MM.1S (cell line): Measurements from ENCODE around the gene MRO.
"Not testable (repeated sequence)": the region's sequence is repeated elsewhere in the genome, so short reads cannot be mapped to it uniquely, and the experiment has no call there.

Experiments used
- EZH2 ChIP-seq: fragments of 300-600 bp; sonication (generic); optimal IDR thresholded peaks from 2 replicates; pipeline ENCODE3; 2017; ENCODE audit warnings: low read depth, mild to moderate bottlenecking, antibody characterized with exemption, low read length, mixed read lengths
- EZH2phosphoT487 ChIP-seq: fragments of 300-600 bp; sonication (generic); IDR thresholded peaks from 2 replicates; pipeline ENCODE4 v1.6.1; 2018; ENCODE audit warnings: antibody characterized with exemption, low read length
- TF ChIP-seq, protein P1 (sequence below): fragments of 300-600 bp; sonication (generic); IDR thresholded peaks from 2 replicates; pipeline ENCODE4 v1.5.1; 2016; ENCODE audit warnings: antibody characterized with exemption, low read length, mixed read lengths

DNA sequence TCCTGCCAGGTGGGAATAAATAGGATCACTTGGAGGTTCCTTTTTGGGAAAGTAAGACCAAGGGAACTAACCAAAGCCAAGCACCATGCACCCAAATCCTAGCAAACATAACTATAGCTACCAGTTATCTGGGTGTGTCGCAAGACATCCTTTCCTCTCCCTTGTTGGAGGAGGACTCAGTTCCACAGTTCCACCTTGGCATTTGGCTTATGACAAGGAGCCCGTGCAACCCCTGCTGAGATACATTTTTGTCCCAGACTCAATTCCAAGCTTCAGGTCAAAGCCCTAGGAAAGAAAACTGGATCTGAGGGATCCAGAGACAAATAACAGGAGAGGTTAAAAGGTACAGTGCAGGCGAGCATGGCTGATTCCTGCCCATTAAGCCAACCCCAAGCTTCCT is 40.8 kb downstream of the MRO start:
- TF ChIP-seq, protein P1, sequence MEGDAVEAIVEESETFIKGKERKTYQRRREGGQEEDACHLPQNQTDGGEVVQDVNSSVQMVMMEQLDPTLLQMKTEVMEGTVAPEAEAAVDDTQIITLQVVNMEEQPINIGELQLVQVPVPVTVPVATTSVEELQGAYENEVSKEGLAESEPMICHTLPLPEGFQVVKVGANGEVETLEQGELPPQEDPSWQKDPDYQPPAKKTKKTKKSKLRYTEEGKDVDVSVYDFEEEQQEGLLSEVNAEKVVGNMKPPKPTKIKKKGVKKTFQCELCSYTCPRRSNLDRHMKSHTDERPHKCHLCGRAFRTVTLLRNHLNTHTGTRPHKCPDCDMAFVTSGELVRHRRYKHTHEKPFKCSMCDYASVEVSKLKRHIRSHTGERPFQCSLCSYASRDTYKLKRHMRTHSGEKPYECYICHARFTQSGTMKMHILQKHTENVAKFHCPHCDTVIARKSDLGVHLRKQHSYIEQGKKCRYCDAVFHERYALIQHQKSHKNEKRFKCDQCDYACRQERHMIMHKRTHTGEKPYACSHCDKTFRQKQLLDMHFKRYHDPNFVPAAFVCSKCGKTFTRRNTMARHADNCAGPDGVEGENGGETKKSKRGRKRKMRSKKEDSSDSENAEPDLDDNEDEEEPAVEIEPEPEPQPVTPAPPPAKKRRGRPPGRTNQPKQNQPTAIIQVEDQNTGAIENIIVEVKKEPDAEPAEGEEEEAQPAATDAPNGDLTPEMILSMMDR, result not testable (repeated sequence)
- TF ChIP-seq EZH2, EZH2phosphoT487: not testable (repeated sequence)
